Urothelium cell line (cell line): ENCODE results near the gene CDC34.

ENCODE experiments used
- DNase-seq: peaks from one replicate; pipeline ENCODE4 v3.0.0; 2011; ENCODE audit warnings: low spot score, mixed read lengths
- FAIRE-seq: peaks from 2 replicates; lab custom pipeline; 2011; peaks lifted over from hg19 to GRCh38; lab: Jason Lieb, UNC

The CDC34 gene

GRCh38 chr19:540867-541637, 9.5 kb downstream of the CDC34 start:
- FAIRE-seq (no peak), DNase-seq (no peak)

DNA sequence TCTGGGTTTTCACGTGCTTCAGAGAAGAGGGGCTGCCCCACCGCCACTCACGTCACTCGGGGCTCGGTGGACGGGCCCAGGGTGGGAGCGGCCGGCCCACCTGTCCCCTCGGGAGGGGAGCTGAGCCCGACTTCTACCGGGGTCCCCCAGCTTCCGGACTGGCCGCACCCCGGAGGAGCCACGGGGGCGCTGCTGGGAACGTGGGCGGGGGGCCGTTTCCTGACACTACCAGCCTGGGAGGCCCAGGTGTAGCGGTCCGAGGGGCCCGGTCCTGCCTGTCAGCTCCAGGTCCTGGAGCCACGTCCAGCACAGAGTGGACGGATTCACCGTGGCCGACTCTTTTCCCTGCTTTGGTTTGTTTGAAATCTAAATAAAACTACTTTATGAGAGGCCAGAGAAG, 10.1 kb downstream of the CDC34 start:
- DNase-seq (no peak), FAIRE-seq (no peak)

- DNase-seq (no peak), FAIRE-seq (no peak)
Observed at GRCh38 chr19:542173-542866, 10.8 kb downstream of the CDC34 start.

DNA sequence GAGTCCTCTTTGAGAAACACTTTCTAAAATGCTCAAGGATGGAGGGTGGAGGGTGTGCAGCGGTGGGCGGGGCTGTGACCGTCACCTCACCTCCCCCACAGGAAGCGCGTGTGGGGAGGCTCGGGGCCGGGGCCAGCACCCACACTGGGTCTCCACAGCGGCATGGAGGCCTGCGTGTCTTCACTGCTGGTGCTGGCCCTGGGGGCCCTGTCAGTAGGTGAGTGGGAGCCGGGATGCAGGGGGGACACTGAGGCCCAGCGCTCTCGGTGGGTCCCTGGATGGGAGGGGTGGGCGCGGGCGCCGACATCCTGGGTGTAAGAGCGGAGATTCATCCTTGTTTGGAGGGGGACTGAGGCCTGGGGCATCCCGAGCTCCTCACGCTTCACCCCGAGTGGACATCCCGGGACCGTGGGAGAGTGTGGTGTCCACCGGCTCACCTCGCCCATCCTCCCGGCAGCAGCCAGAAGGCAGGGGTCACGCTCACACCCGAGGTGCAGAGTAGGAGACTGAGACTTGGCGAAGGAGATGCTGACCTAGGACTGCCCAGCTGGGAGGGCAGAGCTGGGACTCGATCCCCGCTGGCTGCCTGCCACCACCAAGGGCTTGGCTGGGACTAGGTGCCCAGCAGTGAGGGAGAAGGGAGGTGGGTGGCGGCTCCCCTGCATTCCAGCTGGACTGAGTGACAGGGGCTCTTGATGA, 12.5 kb downstream of the CDC34 start, which contains the start of gene GZMM:
Gene GZMM, plus strand, starts transcription at position 144 of the 699 bp plus-strand sequence. Its CDS starts 19 bp downstream, at position 163.
- FAIRE-seq: no peak
- no peak for DNase-seq

- DNase-seq (no peak), FAIRE-seq (no peak)
Observed at GRCh38 chr19:547117-547516, 15.6 kb downstream of the CDC34 start.

- FAIRE-seq: no peak
Observed at GRCh38 chr19:547836-548720, 16.5 kb downstream of the CDC34 start.

DNA sequence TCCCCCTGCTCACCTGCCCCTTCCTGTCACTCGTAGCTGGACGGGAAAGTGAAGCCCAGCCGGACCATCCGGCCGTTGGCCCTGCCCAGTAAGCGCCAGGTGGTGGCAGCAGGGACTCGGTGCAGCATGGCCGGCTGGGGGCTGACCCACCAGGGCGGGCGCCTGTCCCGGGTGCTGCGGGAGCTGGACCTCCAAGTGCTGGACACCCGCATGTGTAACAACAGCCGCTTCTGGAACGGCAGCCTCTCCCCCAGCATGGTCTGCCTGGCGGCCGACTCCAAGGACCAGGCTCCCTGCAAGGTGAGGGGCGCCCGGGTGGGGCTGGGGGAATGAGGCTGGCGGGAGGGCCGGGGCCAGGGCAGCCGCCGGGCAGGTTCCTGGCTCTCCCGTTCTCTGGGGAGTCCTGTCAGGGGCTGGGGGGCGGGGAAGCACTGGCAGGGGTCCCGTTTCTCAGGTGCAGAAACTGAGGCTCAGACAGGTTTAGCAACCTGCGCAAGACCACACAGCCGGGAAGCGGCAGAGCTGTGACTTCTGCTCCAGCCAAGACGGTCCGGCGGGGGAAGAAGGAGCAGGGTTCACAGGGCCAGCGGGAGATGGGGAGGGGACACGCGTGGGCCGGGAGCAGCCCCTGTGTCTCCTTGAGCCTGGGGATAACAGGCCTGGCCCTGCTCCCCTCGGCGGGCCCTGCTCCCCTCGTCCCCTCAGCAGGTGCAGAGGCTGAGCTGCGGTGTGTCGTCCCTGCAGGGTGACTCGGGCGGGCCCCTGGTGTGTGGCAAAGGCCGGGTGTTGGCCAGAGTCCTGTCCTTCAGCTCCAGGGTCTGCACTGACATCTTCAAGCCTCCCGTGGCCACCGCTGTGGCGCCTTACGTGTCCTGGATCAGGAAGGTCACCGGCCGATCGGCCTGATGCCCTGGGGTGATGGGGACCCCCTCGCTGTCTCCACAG, 17.6 kb downstream of the CDC34 start:
- DNase-seq (no peak), FAIRE-seq (no peak)

More at GRCh38 chr19:547836-548720, 16.5 kb downstream of the CDC34 start:
- no peak for DNase-seq

GRCh38 chr19:554817-555216, 23.3 kb downstream of the CDC34 start:
- FAIRE-seq: no peak

DNA sequence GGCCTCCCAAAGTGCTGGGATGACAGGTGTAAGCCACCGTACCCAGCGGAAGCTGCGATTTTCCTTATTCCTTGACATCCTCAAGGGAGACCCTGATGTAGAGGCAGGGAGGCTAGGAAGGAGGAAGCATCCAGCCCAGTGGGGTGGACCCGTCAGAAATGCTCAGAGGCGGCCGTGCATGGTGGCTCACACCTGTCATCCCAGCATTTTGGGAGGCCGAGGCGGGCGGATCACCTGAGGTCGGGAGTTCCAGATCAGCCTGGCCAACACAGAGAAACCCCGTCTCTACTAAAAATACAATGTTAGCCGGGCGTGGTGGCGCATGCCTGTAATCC, 23.9 kb downstream of the CDC34 start:
- FAIRE-seq (no peak), DNase-seq (no peak)

More at GRCh38 chr19:554817-555216, 23.3 kb downstream of the CDC34 start:
- no peak for DNase-seq

- DNase-seq (no peak), FAIRE-seq (no peak)
Observed at GRCh38 chr19:556611-557382, 25.2 kb downstream of the CDC34 start.

DNA sequence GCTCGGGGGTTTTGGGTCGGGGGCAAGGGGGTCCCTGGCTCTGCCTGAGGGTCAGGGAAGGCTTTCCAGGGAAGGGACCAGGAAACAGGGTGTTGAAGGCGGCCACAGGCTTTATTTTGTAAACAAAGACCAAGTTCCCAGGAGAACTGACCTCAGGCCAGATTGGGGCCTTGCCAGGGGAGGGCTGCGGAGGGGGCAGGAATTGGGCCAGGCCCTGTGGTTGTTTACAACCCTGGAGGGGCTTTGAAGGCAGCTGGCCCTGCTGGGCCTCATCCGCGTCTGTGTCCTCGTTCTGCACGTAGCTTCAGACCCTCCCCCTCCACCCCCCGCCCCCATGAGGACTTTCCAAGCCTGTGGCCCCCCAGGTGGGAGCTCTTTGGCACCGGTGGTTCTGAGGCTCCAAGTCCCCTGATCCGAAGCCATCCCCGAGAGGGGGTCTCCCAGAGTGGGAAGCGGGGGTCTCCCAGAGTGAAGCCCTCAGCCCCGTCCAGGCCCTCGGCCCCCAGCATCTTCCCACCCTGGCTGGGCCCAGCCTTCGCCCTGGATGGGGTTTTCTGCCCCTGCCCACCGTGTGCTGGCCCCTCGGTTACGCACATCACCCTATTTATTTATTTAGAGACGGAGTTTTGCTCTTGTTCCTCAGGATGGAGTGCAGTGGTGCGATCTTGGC, 27.3 kb downstream of the CDC34 start:
- FAIRE-seq (no peak), DNase-seq (no peak)

GRCh38 chr19:560121-560520, 28.6 kb downstream of the CDC34 start:
- DNase-seq: no peak
- FAIRE-seq: no peak

DNA sequence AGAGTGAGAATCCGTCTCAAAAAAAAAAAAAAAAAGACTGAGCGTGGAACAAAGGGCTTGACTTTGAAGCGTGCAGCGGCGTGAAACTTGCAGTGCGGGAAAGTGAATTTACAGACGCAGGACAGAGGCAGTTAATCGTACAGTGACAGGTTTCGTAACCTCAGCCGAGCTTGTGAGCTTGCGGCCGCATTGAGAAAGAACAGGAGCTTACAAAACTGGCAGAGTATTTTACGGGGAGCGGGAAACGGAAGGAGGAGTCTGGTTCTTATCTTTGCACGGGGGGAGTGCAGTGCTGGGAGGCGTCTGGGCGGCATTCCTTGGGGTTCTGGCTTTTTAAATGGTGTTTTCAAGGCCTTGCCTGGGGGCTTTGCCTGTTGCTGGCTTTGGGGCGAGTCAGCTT, 34.8 kb downstream of the CDC34 start:
- DNase-seq (no peak), FAIRE-seq (no peak)

GRCh38 chr19:566844-567243, 35.3 kb downstream of the CDC34 start:
- DNase-seq (no peak), FAIRE-seq (no peak)

DNA sequence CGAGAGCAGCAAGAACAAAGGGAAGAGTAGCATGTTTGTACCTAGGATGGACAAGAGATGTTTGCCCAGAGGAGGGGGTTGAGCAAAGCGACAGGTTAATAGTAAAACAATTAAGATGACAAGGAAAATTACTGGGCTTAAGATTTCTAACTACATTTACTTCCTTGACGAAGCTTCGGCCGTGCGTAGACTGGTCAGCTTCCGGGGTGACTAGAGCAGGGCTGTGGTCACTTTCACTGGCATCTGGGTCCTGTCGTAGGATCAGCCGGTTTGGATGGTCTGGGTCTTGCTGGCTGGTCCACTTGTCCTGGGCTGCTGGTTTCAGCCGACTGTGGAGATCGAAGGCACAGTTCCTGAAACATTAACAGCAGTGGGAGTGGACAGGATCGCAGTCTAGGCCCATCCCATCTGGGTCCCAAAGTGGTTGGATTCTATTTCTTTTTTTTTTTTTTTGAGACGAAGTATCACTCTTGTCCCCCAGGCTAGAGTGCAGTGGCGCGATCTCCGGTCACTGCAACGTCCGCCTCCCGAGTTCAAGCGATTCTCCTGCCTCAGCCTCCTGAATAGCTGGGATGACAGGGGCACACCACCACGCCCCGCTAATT, 35.8 kb downstream of the CDC34 start:
- FAIRE-seq: no peak

DNA sequence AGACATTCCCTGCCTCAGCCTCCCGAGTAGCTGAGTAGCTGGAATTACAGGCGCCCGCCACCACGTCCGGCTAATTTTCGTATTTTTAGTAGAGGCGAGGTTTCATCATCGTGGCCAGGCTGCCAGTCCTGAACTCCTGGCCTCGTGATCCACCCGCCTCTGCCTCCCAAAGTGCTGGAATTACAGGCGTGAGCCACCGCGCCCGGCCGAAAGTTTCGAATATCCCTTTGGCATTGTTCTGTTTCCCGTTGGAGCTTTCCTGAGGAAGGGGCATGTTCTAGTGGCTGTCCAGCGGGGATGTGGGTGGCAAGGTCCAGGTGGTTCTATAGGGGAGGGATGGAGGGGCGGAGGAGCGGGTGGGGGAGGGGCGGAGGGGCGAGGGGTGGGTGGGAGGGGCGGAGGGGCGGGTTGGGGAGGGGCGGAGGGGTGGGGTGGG, 38.7 kb downstream of the CDC34 start:
- FAIRE-seq: no peak
- no peak for DNase-seq

More for the DNA sequence above, 35.8 kb downstream of the CDC34 start:
- no peak for DNase-seq

DNA sequence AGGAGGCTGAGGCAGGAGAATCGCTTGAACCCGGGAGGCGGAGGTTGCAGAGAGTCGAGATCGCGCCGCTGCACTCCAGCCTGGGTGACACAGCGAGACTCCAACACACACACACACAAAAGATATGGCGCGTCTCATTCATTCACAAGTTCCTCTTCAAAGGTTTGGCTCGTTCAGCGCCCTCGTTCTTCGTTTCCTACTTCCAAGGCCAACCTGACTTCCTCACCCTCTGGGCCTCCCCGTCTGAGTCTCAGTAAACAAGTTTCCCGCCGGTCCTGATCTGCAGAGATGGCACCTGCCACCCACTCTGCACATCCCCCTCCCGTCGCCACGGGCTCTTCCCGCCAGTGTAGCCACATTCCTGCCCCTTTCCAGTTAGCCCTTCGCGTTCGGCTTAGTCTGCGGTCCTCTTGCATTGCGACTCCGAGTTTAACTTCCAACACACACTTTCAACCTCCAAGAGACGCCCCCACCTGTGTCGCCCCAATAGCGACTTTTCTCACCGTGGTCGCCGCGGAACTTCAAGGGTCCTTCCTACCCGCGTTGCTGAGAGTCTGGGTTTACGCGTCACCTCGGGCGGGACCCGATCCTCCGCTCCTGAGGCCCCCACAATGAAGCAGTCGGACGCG, 39.5 kb downstream of the CDC34 start:
- no peak for DNase-seq

More for the DNA sequence above, 39.5 kb downstream of the CDC34 start:
- FAIRE-seq: no peak
